ENCODE results near the gene PCDH9. TPM values are rescaled to one million over a fixed set of nuclear protein-coding genes. Genes with fewer than 3 reads are reported as not detected.
A peak's percentile ranks its signal among the peaks of the same experiment; 100 is the strongest.

PCDH9 gene
- total and polyA plus RNA-seq, 2 of the 4 experiments (the other 2 are of a cell fraction) = 2.2 to 10.2 TPM

DNA sequence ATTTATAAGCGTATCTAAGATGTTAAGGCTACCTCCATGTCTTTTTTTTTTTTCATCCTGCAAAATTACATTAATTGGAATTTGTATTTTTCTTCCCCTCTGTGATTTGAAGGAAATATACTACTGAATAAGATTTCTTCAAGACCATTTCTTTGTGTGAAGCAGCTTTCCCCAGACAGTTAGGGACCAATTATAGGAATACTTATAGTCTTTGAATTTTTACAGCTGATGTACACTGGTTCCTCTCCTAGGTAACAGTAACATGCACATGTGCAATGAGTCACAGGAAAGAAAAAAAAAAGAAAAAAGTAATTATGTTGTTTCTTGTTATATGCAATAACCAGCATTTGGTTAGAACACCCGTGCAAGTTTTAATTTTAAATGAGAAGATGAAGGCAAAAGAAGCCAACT is 82.0 kb downstream of the PCDH9 start:
- peak overlapping the region; percentile 55; the same call in 1 of the 2 replicates for H3K4me2 ChIP-seq (ENCODE audit: low read depth, low read length)
- H2BK15ac ChIP-seq (ENCODE audit: low read depth, low read length) = no peak overlapping the region
- no CpG with 5 or more reads among the region's 2 CpGs for WGBS, 2 experiments (ENCODE audit: extremely low coverage in 2 of 2, insufficient read length in 1 of 2)
- BruUV-seq (replicated peaks) = no TSS peak
- in situ Hi-C loops (cut with MboI; ENCODE audit: low sequenced_read_pairs) (no loop called here), dilution Hi-C loops (cut with HindIII; ENCODE audit: low sequenced_read_pairs, unreplicated experiment) (no loop called here), intact Hi-C loops (cut with micrococcal nuclease) (no loop called here)
- peak; percentile 40 for ATAC-seq (ENCODE audit: low read depth)
- H3K9me3 ChIP-seq (ENCODE audit: control insufficient read depth, insufficient read depth, low read length) = no peaks in the 10 kb centered on the region
- 0 out of 4 replicates have a peak overlapping the region, but pooled peaks of 1 of the 2 experiments have one; percentile 50 for H4K8ac ChIP-seq (ENCODE audit: low read depth in 2 of 2, low read length in 2 of 2)
- H2AFZ ChIP-seq (replicated peaks; ENCODE audit: low read length, poor library complexity) = no peak overlapping the region
- H2AK9ac ChIP-seq (replicated peaks; ENCODE audit: low read depth, low read length, poor library complexity) = no peak overlapping the region
- no peak overlapping the region for H3K14ac ChIP-seq (replicated peaks; ENCODE audit: low read depth, low read length)
- no peak overlapping the region for H2BK5ac ChIP-seq (ENCODE audit: low read depth, low read length, poor library complexity, severe bottlenecking)
- DNase-seq = peak; percentile 68
- peak overlapping the region; percentile 40; the same call in 1 of the 2 replicates for H3K18ac ChIP-seq (ENCODE audit: low read depth, low read length)
- no peak overlapping the region for H3K9ac ChIP-seq (ENCODE audit: low read depth, low read length)
- no peak overlapping the region for H3K23ac ChIP-seq (ENCODE audit: low read depth, low read length)
- H3K4me1 ChIP-seq (ENCODE audit: control insufficient read depth, insufficient read depth, low read length) = peaks cover 6% of the 10 kb centered on the region
- no peaks in the 10 kb centered on the region for H3K27me3 ChIP-seq (ENCODE audit: control insufficient read depth, insufficient read depth, low read length)
- no peak for TF ChIP-seq MAFK (IDR thresholded peaks at IDR 0.05; ENCODE audit: low read depth, low read length)
- no peak for TF ChIP-seq RAD21 (IDR thresholded peaks at IDR 0.05; ENCODE audit: low read length)
- no peak for TF ChIP-seq MAZ (IDR thresholded peaks at IDR 0.05; ENCODE audit: borderline replicate concordance, low read depth, low read length)
- no peak for TF ChIP-seq CHD1 (IDR thresholded peaks at IDR 0.05; ENCODE audit: low read depth, low read length)
- TF ChIP-seq BHLHE40 (IDR thresholded peaks at IDR 0.05; ENCODE audit: low read depth, low read length) = 0 out of 2 replicates have a peak, but pooled peaks have one; percentile 36
- peak; percentile 44; the same call in 1 of the 2 replicates for TF ChIP-seq FOS (IDR thresholded peaks at IDR 0.05; ENCODE audit: low read depth, low read length)
- no peak for TF ChIP-seq RCOR1 (IDR thresholded peaks at IDR 0.05; ENCODE audit: insufficient replicate concordance, low read length)
- TF ChIP-seq, protein P1, sequence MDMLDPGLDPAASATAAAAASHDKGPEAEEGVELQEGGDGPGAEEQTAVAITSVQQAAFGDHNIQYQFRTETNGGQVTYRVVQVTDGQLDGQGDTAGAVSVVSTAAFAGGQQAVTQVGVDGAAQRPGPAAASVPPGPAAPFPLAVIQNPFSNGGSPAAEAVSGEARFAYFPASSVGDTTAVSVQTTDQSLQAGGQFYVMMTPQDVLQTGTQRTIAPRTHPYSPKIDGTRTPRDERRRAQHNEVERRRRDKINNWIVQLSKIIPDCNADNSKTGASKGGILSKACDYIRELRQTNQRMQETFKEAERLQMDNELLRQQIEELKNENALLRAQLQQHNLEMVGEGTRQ (IDR thresholded peaks at IDR 0.05; ENCODE audit: low read depth, low read length) = no peak
- TF ChIP-seq MXI1 (IDR thresholded peaks at IDR 0.05; ENCODE audit: borderline replicate concordance, low read depth, low read length) = no peak
- no peak for TF ChIP-seq POLR2A (IDR thresholded peaks at IDR 0.05; ENCODE audit: low read depth, low read length)
- no peak overlapping the region for H2BK120ac ChIP-seq (ENCODE audit: low read depth, low read length)
- no peaks in the 10 kb centered on the region for H3K9me1 ChIP-seq (ENCODE audit: insufficient read depth, low read length)
- H2BK20ac ChIP-seq (ENCODE audit: low read depth, low read length) = no peak overlapping the region
- H3K4me3 ChIP-seq (ENCODE audit: insufficient read depth, low read depth, low read length) = no peak overlapping the region
- H3K56ac ChIP-seq (ENCODE audit: extremely low read depth, insufficient read depth, low read length) = peak overlapping the region; percentile 51; the same call in 1 of the 2 replicates
- no peak overlapping the region for H3K27ac ChIP-seq (ENCODE audit: insufficient read depth, low read length)
- H3K4ac ChIP-seq (ENCODE audit: low read depth, low read length) = no peak overlapping the region
- no peaks in the 10 kb centered on the region for H3K79me1 ChIP-seq (ENCODE audit: low read depth in 1 of 2, low read length in 2 of 2)
- ChIA-PET CTCF (interaction anchor here (0.6 kb wide), 1 partner anchor 123 kb away, joined by 3 read pairs; no protein-coding TSS in a partner anchor), POLR2A (ENCODE audit: unreplicated experiment) (interaction anchor here (1.0 kb wide), 1 partner anchor 11 kb away, joined by 4 read pairs; no protein-coding TSS in a partner anchor)
- H2AK5ac ChIP-seq (ENCODE audit: low read depth, low read length) = no peak overlapping the region
- H4K20me1 ChIP-seq (ENCODE audit: insufficient read depth, low read length) = no peaks in the 10 kb centered on the region
- H3K36me3 ChIP-seq (ENCODE audit: control insufficient read depth, insufficient read depth, low read length) = no peaks in the 10 kb centered on the region
- no peak overlapping the region; the same call in 1 of the 2 replicates for H4K91ac ChIP-seq (ENCODE audit: insufficient read depth, low read depth, low read length)
- H4K5ac ChIP-seq (ENCODE audit: low read depth, low read length) = no peak overlapping the region

Data from IMR-90 (cell line).